GM11168 (cell line): Measurements from ENCODE around the gene CFAP20.

Source experiments
- in situ Hi-C: fragments of 300-500 bp; cut with MboI; formaldehyde crosslinking; loops from one replicate; pipeline ENCODE4 v1.12.0; 2022; ENCODE audit warnings: low sequenced_read_pairs; ENCODE audit not compliant: unreplicated experiment

Gene CFAP20

GRCh38 chr16:58125781-58126335 is 3.3 kb downstream of the CFAP20 start:
- in situ Hi-C loops, result loop anchor here (5.0 kb wide), 1 partner anchor 104 kb away; no protein-coding TSS in a partner anchor

- in situ Hi-C loops, result loop anchor here (5.0 kb wide), 1 partner anchor 103 kb away; no protein-coding TSS in a partner anchor
Observed at GRCh38 chr16:58125041-58125440, 4.1 kb downstream of the CFAP20 start.

- in situ Hi-C loops, result no loop called here
Observed at GRCh38 chr16:58124601-58124915, 4.6 kb downstream of the CFAP20 start.

DNA sequence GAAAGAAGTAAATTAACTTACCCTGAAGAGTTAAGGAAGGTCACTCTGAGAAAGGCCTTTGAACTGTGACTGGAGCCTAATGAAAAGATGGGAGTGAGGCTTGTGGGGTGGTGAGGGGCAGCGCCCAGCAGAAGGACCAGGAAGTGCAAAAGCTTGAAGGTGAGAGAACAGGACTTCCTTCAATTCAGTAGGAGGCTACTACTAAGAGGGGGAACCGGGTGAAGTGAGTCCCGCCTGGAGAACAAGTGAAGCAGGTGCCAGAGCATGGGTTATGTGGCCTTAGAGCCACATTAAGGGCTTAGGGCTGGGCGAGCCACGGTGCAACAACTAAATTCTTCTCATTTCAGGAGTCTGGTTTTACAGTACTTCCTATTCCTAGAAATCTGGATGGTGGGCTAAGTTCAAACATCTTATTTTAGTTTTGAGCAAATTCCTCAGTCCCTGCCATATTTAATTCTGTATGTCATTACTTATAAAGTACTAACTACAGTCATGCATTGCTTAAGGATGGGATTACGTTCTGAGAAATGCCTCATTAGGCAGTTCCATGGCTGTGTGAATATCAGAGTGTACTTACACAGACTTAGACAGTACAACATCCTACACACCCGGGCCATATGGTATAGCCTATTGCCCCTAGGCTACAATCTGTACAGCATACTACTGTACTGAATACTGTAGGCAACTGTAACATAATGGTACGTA is 5.1 kb downstream of the CFAP20 start:
- in situ Hi-C loops, result no loop called here

GRCh38 chr16:58121132-58121531 is 8.0 kb downstream of the CFAP20 start:
- in situ Hi-C loops, result no loop called here

GRCh38 chr16:58120234-58120633 is 8.9 kb downstream of the CFAP20 start:
- in situ Hi-C loops, result no loop called here

DNA sequence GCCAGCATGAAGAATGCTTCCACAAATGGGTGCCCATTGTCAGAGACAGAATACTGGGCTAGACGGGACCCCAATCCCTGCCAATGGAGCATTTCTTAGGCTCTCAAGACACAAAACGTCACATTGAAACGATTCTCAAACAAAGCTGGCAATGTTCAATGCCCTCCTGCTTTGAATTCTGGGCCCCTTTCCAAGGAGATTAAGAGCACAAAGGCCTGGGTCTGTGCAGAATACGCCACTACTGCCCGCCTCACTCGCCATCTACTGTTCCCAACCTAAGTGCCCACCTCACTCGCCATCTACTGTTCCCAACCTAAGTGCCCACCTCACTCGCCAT is 9.7 kb downstream of the CFAP20 start:
- in situ Hi-C loops, result no loop called here

- in situ Hi-C loops, result no loop called here
Observed at GRCh38 chr16:58118801-58119508, 10.2 kb downstream of the CFAP20 start.

DNA sequence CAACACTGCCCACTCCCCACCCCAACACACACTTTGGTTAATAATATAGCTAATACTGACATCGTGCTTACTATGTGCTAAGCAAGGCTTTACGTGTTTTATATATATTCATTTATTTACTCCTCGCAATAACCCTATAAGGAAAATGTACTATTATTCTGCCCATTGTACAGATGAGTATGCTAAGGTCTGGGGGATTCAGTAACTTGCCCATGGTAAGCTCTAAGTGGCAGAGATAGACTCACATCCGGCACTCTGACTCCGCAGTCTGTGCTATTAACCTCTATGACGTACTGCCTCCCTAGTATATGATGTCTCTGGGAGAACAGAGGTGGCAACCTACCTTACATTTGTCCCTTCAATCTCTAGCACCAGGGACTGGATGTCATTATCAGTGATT is 12.7 kb downstream of the CFAP20 start:
- in situ Hi-C loops, result no loop called here

DNA sequence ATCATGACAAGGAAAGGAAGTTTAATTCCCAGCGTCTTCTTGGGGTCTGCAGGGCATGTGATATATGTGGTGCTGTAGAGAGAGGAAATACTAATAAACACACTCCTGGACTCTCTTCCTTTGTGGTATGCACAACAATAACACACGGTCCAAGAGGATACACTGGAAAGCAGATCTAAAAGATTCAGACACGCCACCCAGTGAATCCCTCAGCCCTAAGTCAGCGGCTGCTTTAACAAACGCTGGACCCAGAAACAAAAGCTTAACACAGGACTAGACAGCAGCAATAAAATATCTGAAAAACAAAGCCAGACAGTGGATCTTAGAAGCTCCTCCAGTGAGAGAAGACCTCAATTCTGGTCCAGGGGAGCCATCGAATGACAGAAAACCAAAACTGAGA is 13.1 kb downstream of the CFAP20 start:
- in situ Hi-C loops, result no loop called here

- in situ Hi-C loops, result no loop called here
Observed at GRCh38 chr16:58114827-58115825, 14.1 kb downstream of the CFAP20 start.

GRCh38 chr16:58111302-58111627 is 17.9 kb downstream of the CFAP20 start:
- in situ Hi-C loops, result no loop called here

DNA sequence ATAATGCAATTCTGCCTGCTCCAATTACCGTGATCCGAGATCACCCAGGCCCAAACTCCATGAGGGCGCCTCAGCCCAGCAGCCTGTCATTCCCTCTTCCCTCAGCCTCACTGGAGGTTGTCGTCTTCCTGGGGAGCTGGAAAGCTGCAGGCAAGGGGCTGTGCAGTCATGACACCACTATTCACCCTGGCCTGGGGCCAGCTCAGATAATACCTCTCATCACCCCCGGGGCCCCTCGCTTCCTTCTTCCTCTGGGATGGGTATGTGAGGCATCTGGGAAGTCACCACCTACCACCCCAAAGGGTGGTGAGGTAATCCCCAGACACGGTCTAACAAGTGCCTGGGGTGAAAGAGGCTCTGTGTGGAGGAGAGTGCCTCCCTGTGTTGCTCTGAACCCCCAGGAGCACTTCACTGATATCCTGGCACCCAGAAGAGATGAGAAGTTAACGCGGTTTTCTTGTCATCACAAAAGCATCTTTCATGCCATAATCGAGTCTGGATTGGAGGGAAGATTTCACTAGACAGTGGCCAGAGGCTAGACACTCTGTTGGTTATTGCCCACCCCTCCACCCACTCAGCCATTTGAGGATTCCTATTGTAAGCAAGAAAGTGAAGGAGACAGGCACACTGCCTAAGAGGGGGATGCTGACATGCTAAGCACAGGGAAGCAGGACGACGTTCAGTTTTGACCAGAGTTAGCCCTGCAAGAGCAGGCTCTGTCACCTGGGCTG is 18.4 kb downstream of the CFAP20 start:
- in situ Hi-C loops, result no loop called here

DNA sequence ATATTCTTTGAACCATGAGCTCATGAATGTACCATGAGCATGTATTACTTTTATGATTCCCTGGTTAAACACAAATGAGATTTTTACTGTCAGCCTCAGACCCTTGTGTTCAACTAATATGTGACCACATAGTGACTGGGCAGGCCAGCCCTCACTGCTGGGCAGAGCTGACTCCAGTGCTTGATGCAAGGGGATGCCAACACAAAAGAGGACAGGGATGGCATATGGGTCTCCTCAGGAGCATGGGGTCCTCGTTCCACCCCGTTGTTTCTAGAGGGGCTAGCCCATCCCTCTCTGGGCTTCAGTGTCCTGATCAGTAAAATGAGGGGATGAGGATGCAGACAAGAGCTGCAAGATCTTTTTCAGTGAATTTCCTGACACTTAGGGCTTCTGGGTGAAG is 19.3 kb downstream of the CFAP20 start:
- in situ Hi-C loops, result no loop called here

GRCh38 chr16:58109330-58109729 is 19.9 kb downstream of the CFAP20 start:
- in situ Hi-C loops, result no loop called here

DNA sequence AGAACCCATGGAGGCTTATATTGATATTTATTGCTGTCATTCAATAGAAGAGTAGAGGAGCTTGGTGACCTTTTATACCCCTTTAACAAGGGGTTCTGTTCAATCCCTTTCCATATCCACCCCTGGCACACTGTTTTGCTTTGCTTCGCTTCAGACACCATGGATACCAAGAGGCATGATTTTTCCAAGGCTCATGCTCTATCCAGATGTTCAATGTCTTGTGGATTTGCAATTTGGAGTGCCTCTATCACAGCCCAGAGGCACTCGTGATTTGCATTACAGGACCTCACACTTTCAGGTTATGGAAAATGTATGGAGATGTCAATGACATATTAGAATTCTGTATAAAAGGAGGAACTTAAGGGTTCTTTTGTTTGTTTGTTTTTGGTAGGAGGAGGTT is 21.5 kb downstream of the CFAP20 start:
- in situ Hi-C loops, result no loop called here

DNA sequence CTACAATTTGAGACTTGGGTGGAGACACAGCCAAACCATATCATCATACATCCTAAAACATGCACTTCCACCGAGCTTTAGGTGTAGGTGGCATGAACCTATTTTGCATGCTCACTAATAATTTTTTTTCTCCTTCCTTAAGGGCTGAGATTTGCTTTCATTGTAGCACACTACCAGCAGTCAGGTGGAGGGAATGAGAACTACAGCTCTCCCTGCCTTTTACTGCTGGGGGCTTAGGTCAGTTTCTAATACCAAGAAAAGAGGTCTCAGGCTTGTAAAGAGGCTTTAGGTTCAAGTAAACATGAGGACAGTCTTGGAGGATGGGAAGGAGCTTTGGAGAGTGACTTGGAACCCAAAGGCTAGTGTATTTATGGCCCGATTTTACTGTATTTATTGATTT is 22.0 kb downstream of the CFAP20 start:
- in situ Hi-C loops, result no loop called here

- in situ Hi-C loops, result no loop called here
Observed at GRCh38 chr16:58105631-58106030, 23.6 kb downstream of the CFAP20 start.

GRCh38 chr16:58102665-58103392 is 26.4 kb downstream of the CFAP20 start:
- in situ Hi-C loops, result no loop called here

GRCh38 chr16:58099956-58100300 is 29.3 kb downstream of the CFAP20 start:
- in situ Hi-C loops, result no loop called here
